Mammary epithelial cell (primary cell): ENCODE data around the gene TOE1.

ENCODE experiments used
- EZH2 ChIP-seq: IDR thresholded peaks from 2 replicates; pipeline ENCODE4 v1.6.1; 2012; ENCODE audit warnings: low read length, inconsistent platforms, borderline replicate concordance
- TF ChIP-seq, protein P1 (sequence below), 2 donors: IDR thresholded peaks in 1 of 2; conservative IDR thresholded peaks in 1 of 2; 2 replicates each; pipeline ENCODE4 v1.5.1; 2011 to 2012; ENCODE audit warnings: inconsistent platforms in 2 of 2, low read length in 2 of 2, mild to moderate bottlenecking in 2 of 2, control low read depth in 1 of 2, low read depth in 1 of 2; ENCODE audit not compliant: insufficient read depth in 1 of 2; ENCODE audit errors: extremely low read depth in 1 of 2

DNA sequence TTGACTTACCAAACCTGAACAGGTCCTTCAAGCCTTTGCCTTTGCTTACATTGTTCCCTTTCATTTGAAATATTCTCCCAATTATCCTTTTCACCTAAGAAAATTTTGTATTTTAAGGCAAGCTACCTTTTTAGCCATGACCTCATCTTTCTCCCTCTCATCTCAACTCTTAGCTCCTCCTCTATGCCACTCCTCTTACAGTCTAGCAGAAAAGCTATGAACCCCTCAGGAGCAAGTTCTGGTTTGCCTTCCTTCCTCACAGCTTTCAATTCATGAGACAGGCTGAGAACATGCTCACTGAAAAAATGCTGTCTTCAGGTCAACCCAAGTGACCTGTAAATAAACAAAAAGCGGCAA is 8.6 kb downstream of the TOE1 start:
- TF ChIP-seq, protein P1, sequence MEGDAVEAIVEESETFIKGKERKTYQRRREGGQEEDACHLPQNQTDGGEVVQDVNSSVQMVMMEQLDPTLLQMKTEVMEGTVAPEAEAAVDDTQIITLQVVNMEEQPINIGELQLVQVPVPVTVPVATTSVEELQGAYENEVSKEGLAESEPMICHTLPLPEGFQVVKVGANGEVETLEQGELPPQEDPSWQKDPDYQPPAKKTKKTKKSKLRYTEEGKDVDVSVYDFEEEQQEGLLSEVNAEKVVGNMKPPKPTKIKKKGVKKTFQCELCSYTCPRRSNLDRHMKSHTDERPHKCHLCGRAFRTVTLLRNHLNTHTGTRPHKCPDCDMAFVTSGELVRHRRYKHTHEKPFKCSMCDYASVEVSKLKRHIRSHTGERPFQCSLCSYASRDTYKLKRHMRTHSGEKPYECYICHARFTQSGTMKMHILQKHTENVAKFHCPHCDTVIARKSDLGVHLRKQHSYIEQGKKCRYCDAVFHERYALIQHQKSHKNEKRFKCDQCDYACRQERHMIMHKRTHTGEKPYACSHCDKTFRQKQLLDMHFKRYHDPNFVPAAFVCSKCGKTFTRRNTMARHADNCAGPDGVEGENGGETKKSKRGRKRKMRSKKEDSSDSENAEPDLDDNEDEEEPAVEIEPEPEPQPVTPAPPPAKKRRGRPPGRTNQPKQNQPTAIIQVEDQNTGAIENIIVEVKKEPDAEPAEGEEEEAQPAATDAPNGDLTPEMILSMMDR (conservative IDR thresholded peaks at IDR 0.05 in 1 of 2, IDR thresholded peaks at IDR 0.05 in 1 of 2; ENCODE audit: extremely low read depth in 1 of 2, insufficient read depth in 1 of 2, low read depth in 1 of 2, low read length in 2 of 2): no peak
- TF ChIP-seq EZH2: no peak
